ENCODE data around the gene CLNS1A.
"Not testable (repeated sequence)": the region's sequence is repeated elsewhere in the genome, so short reads cannot be mapped to it uniquely, and the experiment has no call there.

CLNS1A gene

DNA sequence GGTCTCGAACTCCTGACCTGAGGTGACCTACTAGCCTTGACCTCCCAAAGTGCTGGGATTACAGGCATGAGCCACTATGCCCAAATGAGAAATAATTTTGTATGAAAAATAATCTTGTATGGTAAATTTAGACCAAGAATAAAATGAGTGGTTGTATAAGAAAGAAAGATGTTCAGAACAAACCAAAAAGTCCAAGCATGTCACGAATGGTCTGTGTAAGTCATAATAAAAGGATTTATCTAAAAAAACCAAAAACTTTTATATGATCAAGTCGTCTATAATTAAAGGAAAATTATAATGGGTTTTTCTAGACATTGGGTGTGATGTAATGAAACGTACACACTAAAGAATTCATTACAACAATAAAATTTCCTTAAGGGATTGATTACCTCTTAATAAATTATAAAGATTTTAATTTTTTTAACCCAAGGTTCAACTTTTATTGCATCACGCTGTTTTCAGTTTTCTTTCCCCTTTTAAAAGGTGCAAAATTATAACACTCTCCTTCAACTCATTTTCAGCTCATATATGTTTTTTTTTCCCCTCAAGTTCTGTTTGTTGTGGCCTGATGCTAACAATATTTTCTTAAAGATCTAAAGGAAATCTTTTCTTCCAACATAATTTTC is 56.8 kb downstream of the CLNS1A start:
- no peaks in the 10 kb centered on the region for H3K27me3 ChIP-seq (ENCODE audit: low read depth, low read length)
- H3K4me3 ChIP-seq (ENCODE audit: low read length) = no peak overlapping the region
- no peaks in the 10 kb centered on the region for H3K4me1 ChIP-seq (ENCODE audit: low read length)
- no peaks in the 10 kb centered on the region for H4K20me1 ChIP-seq (ENCODE audit: insufficient read depth, low read length)
- H3K27ac ChIP-seq (ENCODE audit: low read length) = no peak overlapping the region
- no peak overlapping the region for H3K9ac ChIP-seq (ENCODE audit: low read length)
- no peaks in the 10 kb centered on the region for H3K79me2 ChIP-seq (ENCODE audit: low read length)
- no peak overlapping the region for H2AFZ ChIP-seq (ENCODE audit: low read depth, low read length)
- TF ChIP-seq, protein P1, sequence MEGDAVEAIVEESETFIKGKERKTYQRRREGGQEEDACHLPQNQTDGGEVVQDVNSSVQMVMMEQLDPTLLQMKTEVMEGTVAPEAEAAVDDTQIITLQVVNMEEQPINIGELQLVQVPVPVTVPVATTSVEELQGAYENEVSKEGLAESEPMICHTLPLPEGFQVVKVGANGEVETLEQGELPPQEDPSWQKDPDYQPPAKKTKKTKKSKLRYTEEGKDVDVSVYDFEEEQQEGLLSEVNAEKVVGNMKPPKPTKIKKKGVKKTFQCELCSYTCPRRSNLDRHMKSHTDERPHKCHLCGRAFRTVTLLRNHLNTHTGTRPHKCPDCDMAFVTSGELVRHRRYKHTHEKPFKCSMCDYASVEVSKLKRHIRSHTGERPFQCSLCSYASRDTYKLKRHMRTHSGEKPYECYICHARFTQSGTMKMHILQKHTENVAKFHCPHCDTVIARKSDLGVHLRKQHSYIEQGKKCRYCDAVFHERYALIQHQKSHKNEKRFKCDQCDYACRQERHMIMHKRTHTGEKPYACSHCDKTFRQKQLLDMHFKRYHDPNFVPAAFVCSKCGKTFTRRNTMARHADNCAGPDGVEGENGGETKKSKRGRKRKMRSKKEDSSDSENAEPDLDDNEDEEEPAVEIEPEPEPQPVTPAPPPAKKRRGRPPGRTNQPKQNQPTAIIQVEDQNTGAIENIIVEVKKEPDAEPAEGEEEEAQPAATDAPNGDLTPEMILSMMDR (IDR thresholded peaks at IDR 0.05; ENCODE audit: low read depth, low read length) = no peak
- TF ChIP-seq EZH2phosphoT487 (IDR thresholded peaks at IDR 0.05; ENCODE audit: low read depth) = no peak
- peaks cover 5% of the 10 kb centered on the region for H3K36me3 ChIP-seq (replicated peaks; ENCODE audit: low read depth, low read length)
- no peak overlapping the region for H3K4me2 ChIP-seq (ENCODE audit: low read length)
- peaks cover 23% of the 10 kb centered on the region for H3K9me3 ChIP-seq (ENCODE audit: insufficient read depth, low read length)

DNA sequence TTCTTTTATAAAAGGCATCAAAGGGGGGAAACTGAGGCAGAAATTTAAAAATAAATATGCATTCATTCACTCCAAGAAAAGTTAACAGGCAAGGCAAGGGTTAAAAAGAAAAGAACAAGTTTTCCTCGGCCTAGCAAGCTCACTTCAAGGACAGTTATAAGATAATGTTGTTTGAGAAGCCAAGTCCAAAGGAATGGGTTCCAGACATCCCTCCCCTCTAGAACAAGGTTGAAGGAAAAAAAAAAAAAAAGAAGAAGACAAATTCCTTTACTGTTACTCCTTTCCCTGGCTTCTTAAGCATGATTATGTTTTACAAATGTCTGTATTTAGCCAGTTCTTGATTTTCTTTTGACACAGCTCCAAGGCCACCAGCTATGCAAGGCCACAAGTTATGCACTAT is 62.2 kb downstream of the CLNS1A start:
- H3K27me3 ChIP-seq (ENCODE audit: low read depth, low read length); H3K9me3 ChIP-seq (ENCODE audit: insufficient read depth, low read length); H3K27ac ChIP-seq (ENCODE audit: low read length); H4K20me1 ChIP-seq (ENCODE audit: insufficient read depth, low read length); H2AFZ ChIP-seq (ENCODE audit: low read depth, low read length); H3K4me2 ChIP-seq (ENCODE audit: low read length); H3K79me2 ChIP-seq (ENCODE audit: low read length); H3K36me3 ChIP-seq (replicated peaks; ENCODE audit: low read depth, low read length); H3K4me3 ChIP-seq (ENCODE audit: low read length); H3K4me1 ChIP-seq (ENCODE audit: low read length); H3K9ac ChIP-seq (ENCODE audit: low read length): not testable (repeated sequence)

DNA sequence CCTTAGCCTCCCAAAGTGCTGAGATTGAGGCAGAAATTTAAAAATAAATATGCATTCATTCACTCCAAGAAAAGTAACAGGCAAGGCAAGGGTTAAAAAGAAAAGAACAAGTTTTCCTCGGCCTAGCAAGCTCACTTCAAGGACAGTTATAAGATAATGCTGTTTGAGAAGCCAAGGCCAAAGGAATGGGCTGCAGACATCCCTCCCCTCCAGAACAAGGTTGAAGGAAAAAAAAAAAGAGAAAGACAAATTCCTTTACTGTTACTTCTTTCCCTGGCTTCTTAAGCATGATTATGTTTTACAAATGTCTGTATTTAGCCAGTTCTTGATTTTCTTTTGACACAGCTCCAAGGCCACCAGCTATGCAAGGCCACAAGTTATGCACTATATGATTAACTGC is 66.7 kb downstream of the CLNS1A start:
- H3K27me3 ChIP-seq (ENCODE audit: low read depth, low read length); H3K4me1 ChIP-seq (ENCODE audit: low read length); H4K20me1 ChIP-seq (ENCODE audit: insufficient read depth, low read length); H3K79me2 ChIP-seq (ENCODE audit: low read length); H3K27ac ChIP-seq (ENCODE audit: low read length); H3K36me3 ChIP-seq (replicated peaks; ENCODE audit: low read depth, low read length); H3K4me2 ChIP-seq (ENCODE audit: low read length); H3K9ac ChIP-seq (ENCODE audit: low read length); H3K4me3 ChIP-seq (ENCODE audit: low read length); H2AFZ ChIP-seq (ENCODE audit: low read depth, low read length); H3K9me3 ChIP-seq (ENCODE audit: insufficient read depth, low read length): not testable (repeated sequence)

DNA sequence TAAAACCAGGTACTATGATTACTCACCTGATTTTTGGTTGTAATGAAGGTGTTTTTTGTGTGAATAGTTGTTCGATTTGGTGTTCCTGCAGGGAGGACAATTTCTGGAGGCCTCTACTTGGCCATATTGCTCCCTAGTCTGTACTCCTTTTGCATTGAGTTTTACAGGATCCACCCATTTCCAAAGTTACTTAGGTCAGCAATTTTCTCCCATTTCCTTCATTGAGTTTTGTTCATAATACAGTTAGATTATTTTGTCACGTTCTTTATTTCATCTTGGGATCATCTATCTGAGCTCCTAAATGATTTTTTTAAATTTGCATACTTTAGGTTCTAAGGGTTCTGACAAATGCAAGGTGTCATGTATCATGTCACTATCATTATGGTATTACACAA is 67.9 kb downstream of the CLNS1A start:
- H3K4me2 ChIP-seq (ENCODE audit: low read length) = no peak overlapping the region
- H3K27me3 ChIP-seq (ENCODE audit: low read depth, low read length) = no peaks in the 10 kb centered on the region
- H3K79me2 ChIP-seq (ENCODE audit: low read length) = no peaks in the 10 kb centered on the region
- H3K4me3 ChIP-seq (ENCODE audit: low read length) = no peak overlapping the region
- H4K20me1 ChIP-seq (ENCODE audit: insufficient read depth, low read length) = no peaks in the 10 kb centered on the region
- no peak for TF ChIP-seq EZH2phosphoT487 (IDR thresholded peaks at IDR 0.05; ENCODE audit: low read depth)
- TF ChIP-seq, protein P1 (IDR thresholded peaks at IDR 0.05; ENCODE audit: low read depth, low read length) = no peak
- no peak overlapping the region for H3K9ac ChIP-seq (ENCODE audit: low read length)
- no peaks in the 10 kb centered on the region for H3K9me3 ChIP-seq (ENCODE audit: insufficient read depth, low read length)
- no peak overlapping the region for H3K27ac ChIP-seq (ENCODE audit: low read length)
- no peak overlapping the region for H2AFZ ChIP-seq (ENCODE audit: low read depth, low read length)
- H3K4me1 ChIP-seq (ENCODE audit: low read length) = no peaks in the 10 kb centered on the region
- no peaks in the 10 kb centered on the region for H3K36me3 ChIP-seq (replicated peaks; ENCODE audit: low read depth, low read length)

DNA sequence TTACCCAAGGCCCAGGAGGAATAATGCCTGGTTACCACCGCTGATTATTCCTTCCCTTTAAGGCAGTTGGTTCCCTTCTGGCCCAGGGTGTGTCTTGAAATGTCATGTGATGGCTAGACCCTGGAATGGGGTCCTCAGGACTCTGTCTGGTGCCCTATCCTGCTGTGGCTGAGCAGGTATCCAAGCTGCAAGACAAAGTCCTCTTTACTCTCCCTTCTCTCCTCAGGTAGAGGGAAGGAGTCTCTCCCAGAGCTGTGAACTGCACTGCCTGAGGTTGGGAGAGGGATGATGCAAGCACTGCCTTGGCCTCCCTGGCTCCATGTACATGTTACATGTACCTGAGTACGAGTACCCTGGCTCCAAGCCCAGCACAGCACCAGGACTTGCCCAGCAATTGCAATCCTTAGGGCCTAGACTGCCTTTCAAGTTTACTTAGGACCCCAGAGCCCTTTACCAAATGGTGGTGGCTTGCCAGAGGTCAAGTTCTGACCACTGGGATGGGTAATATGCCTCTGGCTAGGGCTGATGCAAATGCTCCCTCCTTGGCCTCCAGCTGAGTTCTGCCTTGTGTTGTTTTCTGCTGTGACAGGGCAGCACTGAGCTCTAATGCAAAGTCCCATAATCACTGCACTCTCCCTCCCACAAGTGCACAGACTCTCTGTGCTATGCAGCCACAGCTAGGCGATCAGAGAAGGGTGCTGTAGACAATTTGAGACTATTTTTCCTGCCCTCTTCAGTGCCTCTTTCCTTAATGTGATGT is 68.5 kb downstream of the CLNS1A start:
- Histone ChIP-seq H2AFZ (ENCODE audit: low read depth, low read length) (no peak overlapping the region), H3K4me2 (ENCODE audit: low read length) (no peak overlapping the region), H3K27me3 (ENCODE audit: low read depth, low read length) (no peaks in the 10 kb centered on the region), H3K4me3 (ENCODE audit: low read length) (no peak overlapping the region), H3K79me2 (ENCODE audit: low read length) (no peaks in the 10 kb centered on the region), H3K9ac (ENCODE audit: low read length) (no peak overlapping the region), H3K4me1 (ENCODE audit: low read length) (no peaks in the 10 kb centered on the region), H4K20me1 (ENCODE audit: insufficient read depth, low read length) (no peaks in the 10 kb centered on the region), H3K36me3 (replicated peaks; ENCODE audit: low read depth, low read length) (no peaks in the 10 kb centered on the region), H3K27ac (ENCODE audit: low read length) (no peak overlapping the region), H3K9me3 (ENCODE audit: insufficient read depth, low read length) (no peaks in the 10 kb centered on the region)
- TF ChIP-seq EZH2phosphoT487 (IDR thresholded peaks at IDR 0.05; ENCODE audit: low read depth) = no peak
- TF ChIP-seq, protein P1 (IDR thresholded peaks at IDR 0.05; ENCODE audit: low read depth, low read length) = no peak
